UCSD-AML1 (cell line): ENCODE data around the gene PTPRF.

Experiments
- DNase-seq: peaks from one replicate; lab custom pipeline; 2025; ENCODE audit not compliant: unreplicated experiment; lab: John Stamatoyannopoulos, UW

PTPRF gene

DNA sequence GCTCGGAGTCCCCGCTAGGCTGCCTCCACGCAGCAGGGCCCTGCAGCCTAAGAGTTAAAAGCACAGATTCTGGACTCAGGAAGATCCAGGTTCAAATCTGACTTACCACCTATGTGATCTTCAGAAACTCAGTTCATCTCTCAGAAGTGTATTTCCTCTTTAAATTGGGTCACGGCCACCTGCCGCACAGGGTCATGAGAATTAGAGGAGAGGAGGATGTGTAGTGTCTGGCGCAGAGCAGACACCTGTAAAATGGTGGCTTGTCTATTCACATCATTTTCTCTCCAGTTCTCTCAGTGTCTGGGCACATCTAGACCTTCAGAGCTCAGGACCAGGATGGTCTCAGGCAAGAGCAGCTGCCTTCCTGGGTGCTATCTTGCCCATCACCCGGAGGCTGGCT is 45.8 kb downstream of the PTPRF start:
- no peak for DNase-seq

DNA sequence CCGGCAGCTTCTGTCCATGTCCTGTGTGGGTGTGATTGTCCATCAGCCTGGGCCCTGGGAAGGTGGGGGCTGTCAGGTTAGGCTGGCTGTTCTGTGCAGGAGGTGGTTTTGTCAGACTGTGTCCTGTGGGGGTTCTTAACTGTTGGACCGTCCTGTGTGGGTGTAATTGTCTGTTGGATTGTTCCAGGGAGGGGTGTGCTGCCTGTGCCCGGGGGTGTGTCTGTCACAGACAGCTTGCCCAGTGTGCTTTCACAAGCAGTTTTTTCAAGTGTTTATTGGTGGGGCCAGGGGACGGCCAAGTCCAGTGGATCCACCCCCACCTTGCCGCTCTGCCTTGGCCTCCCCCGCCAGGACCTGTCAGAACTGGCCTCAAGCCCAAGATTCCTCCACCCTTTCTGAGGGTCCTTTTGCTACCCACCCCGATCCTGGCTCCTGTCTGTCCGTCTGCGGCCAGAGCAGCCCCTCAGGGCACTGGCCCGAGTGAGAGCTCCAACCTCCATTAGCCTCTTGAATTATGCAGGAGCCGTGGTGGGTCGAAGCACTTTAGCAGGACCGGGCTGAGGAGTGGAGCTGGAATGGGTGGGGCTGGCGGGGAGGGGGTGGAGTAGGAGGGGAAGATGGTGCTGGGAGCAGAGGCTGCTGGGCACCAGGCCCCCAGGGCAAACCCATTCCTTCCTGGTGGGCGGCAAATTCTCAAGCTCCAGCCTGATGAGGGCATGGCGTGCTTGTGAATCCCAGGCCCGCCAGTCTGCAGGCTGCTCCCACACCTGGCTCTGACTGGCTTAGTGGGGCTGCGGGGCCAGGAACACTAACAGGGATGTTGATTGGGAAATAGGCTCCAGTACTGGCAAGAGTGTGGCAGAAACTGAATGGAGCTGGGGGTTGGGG is 47.2 kb downstream of the PTPRF start:
- DNase-seq = no peak

DNA sequence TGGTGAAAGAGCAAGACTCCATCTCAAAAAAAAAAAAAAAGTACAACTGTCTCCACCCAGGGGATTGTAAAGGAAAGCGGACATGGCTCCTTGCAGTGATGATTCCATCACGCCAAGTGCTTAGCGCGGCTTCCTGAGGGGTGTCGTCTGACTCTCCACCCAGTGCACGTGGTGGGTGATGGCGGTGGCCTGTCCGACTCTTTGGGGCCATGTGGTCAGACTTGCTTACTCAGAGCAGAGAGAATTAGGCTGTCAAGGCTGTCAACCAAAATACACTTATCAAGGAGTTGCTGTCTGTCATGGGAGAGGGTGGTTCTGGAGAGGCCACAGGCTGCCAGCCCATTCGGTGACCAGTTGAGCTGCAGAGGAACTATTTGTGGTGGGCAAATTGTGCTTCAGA is 49.4 kb downstream of the PTPRF start:
- DNase-seq = peak; percentile 23

DNA sequence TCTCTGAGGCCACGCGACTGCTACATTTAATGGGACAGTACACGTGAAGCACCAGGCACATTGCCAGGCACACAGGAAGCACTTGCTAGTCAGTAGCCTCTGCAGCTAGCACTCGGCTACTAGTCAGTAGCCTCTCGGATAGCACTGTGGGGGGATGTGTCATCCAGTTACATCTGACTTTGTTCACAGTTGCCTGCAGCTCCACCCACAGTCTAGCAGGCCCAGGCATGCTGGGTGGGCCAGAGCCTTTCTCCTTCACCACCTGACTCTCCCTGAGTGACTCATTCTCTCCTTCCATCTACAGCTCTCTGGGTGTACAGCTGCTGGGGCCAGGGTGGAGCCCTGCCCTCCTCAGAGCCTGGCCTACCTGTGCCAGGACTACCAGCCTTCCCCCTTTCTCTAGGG is 51.5 kb downstream of the PTPRF start:
- no peak for DNase-seq

DNA sequence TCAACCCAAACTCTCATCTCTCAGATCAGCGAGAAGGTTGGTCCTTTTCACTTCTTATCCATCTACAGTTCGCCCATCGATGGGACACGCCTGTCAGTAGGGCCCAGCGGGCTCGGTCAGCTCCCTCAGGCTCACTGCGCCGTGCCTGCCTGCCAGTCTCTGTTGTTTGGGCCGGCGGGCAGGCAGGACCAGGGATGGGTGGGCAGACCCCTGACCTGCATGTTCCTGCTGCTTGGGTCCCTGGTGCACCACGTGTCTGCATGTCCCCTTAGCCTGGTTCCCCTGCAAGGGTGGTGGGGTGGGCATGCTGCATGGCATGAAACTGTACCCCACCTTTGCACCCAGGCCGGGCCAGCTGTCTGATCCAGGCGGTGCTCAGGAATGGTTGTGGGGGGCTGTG is 52.4 kb downstream of the PTPRF start:
- DNase-seq = no peak

DNA sequence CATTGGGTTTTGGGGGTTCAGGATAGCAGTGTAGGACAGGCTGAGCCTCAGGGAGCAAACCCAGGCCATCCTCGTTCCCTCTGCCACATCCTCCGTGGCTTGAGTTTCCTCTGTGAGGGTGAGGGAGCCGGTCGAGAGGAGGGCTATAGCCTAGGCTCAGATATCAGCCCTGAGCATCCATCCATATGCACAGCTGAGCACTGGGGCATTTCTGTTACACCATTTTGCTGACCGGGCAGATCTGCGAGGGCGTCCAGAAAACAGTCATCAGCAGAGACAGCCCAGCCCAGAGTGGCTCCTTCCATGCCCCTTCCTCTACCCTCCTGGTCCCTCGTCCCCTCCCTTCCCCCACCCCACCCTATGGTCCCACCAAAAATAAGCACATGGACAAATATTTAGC is 53.5 kb downstream of the PTPRF start:
- DNase-seq = no peak

DNA sequence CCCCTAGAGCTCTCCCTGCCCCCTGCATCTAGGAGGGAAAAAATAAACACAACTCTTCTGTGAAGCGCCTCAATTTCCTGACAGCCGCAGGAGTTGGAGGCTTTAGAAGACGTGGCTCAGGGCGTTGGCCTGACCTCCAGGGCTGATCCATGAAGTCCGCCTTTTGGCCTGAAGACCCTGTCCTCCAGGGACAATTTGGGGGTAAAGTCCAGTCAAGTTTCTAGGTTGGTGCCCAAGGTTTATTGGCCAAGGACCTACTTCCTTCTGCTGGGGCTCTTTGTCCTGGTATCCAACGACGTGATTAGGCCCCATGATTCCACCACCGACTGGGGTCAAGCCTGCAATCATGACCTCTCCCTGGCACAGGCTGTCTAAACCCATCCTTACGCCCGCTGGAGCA is 54.9 kb downstream of the PTPRF start:
- DNase-seq = no peak

DNA sequence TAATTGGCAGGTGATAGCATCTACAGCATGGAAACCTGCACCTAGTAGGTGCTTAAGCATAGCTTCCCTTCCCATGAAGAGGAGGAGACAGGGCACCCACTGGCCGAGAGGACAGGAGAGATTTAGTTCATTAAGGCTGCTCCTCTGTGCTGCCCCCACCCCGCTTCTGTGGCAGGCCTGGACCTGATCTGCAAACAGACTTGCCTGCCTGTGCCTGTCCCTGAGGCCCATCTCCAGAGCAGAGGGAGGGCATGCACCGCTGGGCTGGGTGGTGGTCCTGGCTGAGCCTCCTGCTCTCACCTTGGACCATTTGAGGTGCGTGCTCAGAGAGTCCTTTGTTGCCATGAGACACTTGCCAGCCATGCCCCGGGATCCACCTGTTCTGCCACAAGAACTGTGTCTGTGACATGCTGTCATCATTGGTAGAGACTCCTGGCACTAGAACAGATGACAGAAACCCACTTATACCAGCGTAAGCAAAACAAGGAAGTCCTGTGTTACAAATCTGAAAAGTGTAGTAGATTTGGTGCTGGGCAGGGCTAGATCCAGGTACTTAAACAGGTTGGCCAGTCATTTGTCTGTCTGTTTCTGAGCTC is 55.6 kb downstream of the PTPRF start:
- DNase-seq = no peak

DNA sequence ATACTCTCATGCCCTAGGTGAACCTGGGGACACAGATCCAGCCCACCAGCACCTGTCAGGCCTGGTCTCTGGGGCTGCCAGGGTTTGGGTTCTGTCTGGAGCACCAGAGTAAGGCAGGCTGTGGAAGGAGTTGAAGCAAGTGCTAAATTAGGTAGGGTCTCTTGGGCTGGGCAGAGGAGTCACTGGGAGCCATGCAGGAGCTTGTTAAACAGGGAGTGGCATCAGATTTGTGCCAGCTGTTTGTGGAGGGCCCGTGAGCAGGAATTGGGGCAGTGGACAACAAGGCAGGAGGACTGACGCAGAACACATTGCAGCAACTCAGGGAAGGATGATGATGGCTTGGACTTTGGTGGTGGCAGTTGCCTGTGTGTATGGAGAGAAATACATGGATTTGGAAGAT is 56.3 kb downstream of the PTPRF start:
- no peak for DNase-seq

DNA sequence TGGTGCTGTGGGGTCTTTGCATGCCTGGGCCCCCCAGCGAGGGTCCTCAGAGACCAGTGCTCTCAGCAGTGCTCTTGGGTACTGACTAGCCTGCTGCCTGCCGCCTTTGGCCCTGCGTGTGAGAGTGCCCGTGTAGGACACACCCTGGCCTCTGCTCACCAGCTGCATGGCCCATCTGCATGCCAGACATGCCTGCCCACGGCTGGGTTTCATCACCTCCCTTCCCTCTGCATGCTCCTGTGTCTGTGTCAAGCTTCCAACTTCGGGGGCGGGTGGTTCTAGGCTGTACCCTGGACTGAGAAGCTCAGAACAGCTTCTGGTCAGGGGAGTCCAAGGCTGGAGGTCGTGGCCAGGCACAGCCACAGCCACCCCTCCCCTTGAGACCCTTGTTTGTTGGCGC is 56.9 kb downstream of the PTPRF start:
- DNase-seq = no peak

DNA sequence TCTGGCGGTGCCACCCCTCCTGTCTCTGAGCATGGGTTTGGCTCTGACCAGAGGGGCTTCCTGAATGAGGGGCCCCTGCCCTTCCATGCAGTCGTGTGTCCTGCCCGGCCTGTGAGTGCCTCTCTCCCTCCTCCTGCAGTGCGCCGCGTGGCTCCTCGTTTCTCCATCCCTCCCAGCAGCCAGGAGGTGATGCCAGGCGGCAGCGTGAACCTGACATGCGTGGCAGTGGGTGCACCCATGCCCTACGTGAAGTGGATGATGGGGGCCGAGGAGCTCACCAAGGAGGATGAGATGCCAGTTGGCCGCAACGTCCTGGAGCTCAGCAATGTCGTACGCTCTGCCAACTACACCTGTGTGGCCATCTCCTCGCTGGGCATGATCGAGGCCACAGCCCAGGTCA is 57.9 kb downstream of the PTPRF start:
- no peak for DNase-seq

DNA sequence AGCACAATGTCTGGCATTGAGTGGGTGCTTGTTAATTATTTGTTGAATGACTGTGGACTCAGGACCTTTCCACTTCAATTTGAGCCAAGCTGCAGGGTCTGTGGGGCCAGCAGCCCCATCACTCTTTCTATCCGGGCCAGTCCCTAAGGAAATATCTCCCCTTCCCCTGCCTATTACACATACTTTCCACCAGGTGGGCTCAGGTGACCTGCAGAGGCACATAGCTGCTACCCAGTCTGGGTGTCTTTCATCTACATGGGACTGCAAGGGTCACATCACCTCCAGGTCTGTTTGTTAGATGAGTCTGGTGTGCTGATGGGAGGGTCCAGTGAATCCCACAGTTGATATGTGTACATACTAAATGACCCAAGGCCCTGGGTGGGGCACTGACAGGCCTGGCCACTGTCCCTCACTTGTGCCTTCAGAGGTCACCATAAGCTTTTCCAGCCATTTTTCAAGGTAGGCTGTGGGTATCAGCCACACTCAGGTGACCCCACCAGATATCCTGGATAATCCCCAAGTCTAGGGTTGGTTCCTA is 59.8 kb downstream of the PTPRF start:
- DNase-seq = no peak

DNA sequence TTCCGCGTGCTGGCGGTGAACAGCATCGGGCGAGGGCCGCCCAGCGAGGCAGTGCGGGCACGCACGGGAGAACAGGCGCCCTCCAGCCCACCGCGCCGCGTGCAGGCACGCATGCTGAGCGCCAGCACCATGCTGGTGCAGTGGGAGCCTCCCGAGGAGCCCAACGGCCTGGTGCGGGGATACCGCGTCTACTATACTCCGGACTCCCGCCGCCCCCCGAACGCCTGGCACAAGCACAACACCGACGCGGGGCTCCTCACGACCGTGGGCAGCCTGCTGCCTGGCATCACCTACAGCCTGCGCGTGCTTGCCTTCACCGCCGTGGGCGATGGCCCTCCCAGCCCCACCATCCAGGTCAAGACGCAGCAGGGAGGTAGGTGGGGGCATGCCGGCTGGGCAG is 60.5 kb downstream of the PTPRF start:
- DNase-seq = no peak

DNA sequence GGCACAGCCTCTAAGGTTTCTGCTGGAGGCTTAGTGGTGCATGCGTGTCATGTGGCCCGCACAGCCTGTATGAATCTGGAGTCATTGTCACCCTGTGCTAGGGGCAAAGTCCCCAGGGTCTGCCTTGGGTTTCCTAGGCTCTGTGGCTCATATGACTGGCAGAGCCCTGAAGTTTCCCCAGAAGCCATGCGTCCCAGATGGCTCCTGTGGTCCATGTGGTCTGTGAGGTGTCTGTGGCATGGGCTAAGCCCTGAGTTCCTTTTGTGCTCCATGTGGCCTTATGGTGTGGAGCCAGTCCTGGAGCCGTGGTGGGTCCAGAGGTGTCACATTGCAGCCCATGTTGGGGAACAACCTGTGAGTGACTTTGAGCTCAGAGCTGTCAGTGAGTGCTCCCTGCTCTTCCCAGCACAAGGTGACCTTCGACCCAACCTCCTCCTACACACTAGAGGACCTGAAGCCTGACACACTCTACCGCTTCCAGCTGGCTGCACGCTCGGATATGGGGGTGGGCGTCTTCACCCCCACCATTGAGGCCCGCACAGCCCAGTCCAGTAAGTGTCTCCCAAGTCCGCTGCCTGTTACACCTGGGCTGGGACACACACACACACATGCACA is 61.5 kb downstream of the PTPRF start:
- no peak for DNase-seq

DNA sequence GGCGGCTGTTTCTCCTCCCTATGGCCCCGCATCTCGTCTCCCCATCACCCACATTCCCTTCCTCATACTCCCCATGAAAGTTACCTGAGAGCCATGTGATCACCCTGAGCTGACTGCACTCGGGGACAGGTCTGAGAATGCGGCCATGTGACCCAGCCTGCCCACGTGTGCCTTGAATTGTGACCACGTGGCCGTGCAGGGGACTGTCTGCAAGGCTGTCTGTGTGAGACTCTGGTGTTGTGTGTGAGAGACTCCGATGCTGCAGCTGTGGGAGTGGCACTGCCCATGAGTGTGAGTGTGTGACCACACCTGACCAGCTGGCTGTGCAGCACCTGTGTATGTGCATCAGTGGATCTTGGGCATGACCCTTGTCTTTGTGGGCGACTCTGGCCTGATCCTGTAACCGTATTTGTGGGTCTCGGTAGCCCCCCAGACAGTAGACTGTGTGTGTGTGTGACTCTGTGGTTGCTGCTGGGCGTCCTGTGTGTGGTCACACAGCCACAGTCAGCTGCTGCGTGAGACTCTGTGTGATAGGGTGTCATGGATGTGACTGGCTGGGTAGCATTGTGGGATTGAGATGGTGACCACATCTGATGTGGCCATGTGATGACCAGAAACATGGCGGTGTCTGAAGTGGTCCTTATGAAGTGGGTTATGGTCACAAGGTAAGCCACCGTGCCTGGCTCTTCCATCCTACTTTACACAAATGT is 62.4 kb downstream of the PTPRF start:
- DNase-seq = no peak

DNA sequence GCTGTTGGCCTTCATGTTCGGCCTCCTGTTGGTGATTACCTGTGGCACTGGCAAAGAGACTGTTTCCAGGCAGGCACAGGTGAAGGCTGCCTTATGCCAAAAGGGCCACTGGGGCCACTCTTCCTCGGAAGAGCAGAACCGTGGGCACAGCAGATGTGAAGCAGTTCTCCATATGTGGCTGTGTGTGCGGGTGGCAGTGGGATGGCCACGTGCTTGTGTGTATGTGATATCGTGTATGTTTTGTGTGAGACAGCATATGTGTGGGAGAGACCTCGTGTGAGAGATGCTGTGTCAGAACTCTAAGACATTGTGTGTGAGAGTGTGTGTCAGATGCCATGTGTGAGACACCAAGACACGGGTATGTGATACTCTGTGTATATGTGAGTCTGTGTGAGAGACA is 65.9 kb downstream of the PTPRF start:
- no peak for DNase-seq

DNA sequence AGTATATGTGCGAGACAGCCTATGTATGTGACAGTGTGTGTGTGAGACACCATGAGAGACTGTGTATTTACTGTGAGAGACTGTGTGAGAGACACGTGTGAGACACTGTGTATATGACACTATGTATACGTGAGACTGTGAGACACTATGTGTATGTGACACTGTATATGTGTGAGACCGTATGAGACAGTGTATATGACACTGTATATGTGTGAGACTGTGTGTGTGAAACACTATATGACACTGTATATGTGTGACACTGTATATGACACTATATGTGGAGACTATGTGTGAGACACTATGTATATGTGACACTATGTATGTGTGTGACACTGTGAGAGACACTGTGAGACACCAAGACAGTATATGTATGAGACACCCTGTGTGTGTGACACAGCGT is 66.3 kb downstream of the PTPRF start:
- no peak for DNase-seq

DNA sequence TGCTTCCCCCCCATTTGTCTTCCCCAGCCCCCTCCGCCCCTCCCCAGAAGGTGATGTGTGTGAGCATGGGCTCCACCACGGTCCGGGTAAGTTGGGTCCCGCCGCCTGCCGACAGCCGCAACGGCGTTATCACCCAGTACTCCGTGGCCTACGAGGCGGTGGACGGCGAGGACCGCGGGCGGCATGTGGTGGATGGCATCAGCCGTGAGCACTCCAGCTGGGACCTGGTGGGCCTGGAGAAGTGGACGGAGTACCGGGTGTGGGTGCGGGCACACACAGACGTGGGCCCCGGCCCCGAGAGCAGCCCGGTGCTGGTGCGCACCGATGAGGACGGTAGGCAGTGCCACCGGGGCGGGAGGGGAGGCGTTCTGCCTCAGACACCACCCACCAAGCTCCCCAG is 67.0 kb downstream of the PTPRF start:
- no peak for DNase-seq

DNA sequence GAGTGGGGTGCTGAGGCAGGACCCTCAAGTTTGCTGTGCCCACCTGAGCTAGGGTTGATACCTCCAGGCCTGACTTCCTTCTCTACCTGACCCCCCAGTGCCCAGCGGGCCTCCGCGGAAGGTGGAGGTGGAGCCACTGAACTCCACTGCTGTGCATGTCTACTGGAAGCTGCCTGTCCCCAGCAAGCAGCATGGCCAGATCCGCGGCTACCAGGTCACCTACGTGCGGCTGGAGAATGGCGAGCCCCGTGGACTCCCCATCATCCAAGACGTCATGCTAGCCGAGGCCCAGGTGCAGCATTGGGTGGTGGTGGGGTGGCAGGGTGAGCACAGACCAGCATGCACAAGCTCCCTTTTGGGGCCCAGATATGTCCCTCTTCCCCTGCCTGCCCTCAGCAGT is 67.9 kb downstream of the PTPRF start:
- DNase-seq = no peak

DNA sequence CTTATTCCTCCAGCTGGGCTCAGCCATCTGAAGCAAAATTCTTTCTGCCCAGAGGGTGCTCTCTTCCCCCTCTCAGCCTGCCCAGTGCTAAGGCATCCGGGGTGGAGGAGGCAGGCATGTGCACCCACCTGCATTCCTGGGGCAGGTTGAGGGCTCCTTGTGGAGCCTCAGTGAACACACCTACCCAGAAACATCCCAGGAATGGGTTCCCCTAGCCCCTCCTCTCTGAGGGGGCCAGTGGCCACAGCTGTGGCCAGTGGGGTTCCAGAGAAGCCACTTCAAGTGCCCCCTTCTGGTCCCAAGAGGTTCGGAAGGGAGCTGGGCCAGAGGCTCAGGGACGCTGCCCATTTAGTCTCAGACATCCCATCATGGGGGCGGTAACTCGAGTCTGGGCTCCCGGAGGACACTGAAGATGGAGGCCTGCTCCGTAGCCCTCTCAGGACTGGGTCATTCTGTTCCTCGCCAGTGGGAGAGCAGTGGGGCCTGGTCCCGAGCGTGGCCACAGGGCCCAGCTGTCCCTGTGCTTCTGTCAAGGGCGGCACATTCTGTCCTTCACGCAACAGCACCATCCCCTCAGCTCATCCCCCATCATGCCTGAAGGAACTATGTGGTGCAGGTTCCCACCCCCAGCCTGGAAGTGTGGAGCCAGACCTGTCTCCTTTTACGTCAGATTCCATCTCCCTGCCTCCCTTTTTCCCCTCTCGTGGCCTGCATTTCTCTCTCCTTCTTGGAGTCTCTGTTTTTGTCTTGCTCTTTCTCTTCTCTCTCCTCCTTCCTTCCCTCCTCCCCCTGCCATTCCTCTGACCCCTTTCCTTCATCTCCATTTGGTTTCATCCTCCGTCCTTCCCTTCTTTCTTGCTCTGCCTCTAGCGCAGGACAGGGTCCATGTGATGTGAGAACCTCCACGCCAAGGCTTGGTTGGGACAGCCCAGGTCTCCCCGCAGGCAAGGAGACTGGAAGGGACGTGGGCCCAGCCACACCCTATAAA is 69.6 kb downstream of the PTPRF start:
- DNase-seq = no peak
